Measurements from ENCODE around the gene IL16.

DNA sequence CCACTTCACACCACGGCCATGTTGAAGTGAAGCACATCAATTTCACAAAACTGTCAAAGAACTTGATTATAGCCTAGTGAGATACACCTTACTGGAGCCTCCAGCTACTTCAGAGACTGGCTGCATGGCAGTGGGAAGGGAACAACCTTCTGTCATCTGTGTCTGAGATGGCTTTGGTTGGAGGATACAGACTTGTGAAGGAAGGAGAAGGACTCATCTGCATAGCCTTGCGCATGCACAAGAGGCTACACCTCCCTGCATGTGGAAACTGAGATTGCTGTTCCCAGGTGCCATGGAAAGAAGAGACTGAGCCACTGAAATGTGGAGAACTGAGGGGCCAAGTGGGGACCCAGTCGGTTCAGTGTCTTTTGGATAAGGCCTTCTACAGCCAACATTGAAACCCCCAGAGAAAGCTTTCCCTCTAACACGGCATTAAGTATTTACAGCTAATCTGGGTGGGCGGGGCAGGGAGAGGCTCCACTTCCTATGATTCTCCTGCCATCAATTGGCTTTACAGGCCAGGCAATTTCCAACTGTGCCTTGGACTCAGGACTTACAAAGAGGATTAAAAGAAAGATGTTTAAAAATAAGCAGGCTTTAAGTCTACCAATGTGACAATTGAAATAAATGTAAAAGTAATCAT lies 58.8 kb downstream of the IL16 start:
- TF ChIP-seq, protein P1, sequence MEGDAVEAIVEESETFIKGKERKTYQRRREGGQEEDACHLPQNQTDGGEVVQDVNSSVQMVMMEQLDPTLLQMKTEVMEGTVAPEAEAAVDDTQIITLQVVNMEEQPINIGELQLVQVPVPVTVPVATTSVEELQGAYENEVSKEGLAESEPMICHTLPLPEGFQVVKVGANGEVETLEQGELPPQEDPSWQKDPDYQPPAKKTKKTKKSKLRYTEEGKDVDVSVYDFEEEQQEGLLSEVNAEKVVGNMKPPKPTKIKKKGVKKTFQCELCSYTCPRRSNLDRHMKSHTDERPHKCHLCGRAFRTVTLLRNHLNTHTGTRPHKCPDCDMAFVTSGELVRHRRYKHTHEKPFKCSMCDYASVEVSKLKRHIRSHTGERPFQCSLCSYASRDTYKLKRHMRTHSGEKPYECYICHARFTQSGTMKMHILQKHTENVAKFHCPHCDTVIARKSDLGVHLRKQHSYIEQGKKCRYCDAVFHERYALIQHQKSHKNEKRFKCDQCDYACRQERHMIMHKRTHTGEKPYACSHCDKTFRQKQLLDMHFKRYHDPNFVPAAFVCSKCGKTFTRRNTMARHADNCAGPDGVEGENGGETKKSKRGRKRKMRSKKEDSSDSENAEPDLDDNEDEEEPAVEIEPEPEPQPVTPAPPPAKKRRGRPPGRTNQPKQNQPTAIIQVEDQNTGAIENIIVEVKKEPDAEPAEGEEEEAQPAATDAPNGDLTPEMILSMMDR (conservative IDR thresholded peaks at IDR 0.05; ENCODE audit: low read depth, low read length) = no peak
- TF ChIP-seq EZH2 (IDR thresholded peaks at IDR 0.05; ENCODE audit: borderline replicate concordance, low read depth, low read length, poor library complexity, severe bottlenecking) = no peak
